Anterior cingulate cortex (tissue), 58 donors: Measurements from ENCODE around the gene GPR89A.
"Not testable (repeated sequence)": the region's sequence is repeated elsewhere in the genome, so short reads cannot be mapped to it uniquely, and the experiment has no call there.

ENCODE experiments used
- DNase-seq, 58 donors: peaks; one replicate each; lab custom pipeline; 2025; lab: John Stamatoyannopoulos, UW

Gene GPR89A

GRCh38 chr1:145684858-145685257, 77.1 kb downstream of the GPR89A start:
- not testable (repeated sequence) for DNase-seq

GRCh38 chr1:145686078-145686477, 78.3 kb downstream of the GPR89A start:
- DNase-seq = not testable (repeated sequence)

- no peak for DNase-seq
Measured at GRCh38 chr1:145688328-145688727, 80.5 kb downstream of the GPR89A start.

GRCh38 chr1:145688924-145689323, 81.1 kb downstream of the GPR89A start:
- DNase-seq = no peak

- no peak for DNase-seq
Measured at GRCh38 chr1:145689922-145690321, 82.1 kb downstream of the GPR89A start.

- no peak for DNase-seq
Measured at GRCh38 chr1:145690587-145691558, 83.1 kb downstream of the GPR89A start.

GRCh38 chr1:145692785-145693443, 85.1 kb downstream of the GPR89A start:
- DNase-seq = no peak

GRCh38 chr1:145695821-145696629, 88.2 kb downstream of the GPR89A start:
- no peak for DNase-seq

GRCh38 chr1:145696630-145696960, 88.8 kb downstream of the GPR89A start:
- DNase-seq = no peak

- DNase-seq = no peak
Measured at GRCh38 chr1:145701306-145701862, 93.6 kb downstream of the GPR89A start.

GRCh38 chr1:145702052-145702451, 94.3 kb downstream of the GPR89A start:
- no peak for DNase-seq

- DNase-seq = no peak
Measured at GRCh38 chr1:145702826-145703225, 95.0 kb downstream of the GPR89A start.

- DNase-seq = no peak
Measured at GRCh38 chr1:145705622-145706021, 97.8 kb downstream of the GPR89A start.

GRCh38 chr1:145706086-145706664, 98.4 kb downstream of the GPR89A start:
- no peak for DNase-seq

GRCh38 chr1:145707183-145707867, 99.5 kb downstream of the GPR89A start, which contains the start of gene PDZK1:
TSS of gene PDZK1 (minus strand) at chr1:145707368. CDS start at chr1:145688021, 19,347 bp downstream.
- DNase-seq = no peak

GRCh38 chr1:145708063-145708462, 100.3 kb downstream of the GPR89A start:
- DNase-seq = no peak

- no peak for DNase-seq
Measured at GRCh38 chr1:145710291-145711027, 102.7 kb downstream of the GPR89A start.

- DNase-seq = no peak
Measured at GRCh38 chr1:145711213-145711651, 103.4 kb downstream of the GPR89A start.
